Spleen (tissue), 11 donors: ENCODE data around the gene SASH1. TPM values are rescaled to one million over a fixed set of nuclear protein-coding genes. Genes with fewer than 3 reads are reported as not detected.
A peak's percentile ranks its signal among the peaks of the same experiment; 100 is the strongest.

Experiments
- DNase-seq: peaks from one replicate; pipeline ENCODE4 v3.0.0-alpha.2; 2020
- H3K27ac ChIP-seq, 8 donors: fragments of 200-600 bp; sonication (generic) in 7 of 8; 1 replicate in 4 of 8; 2 replicates in 4 of 8; pipeline versions ENCODE4 v1.5.0 to v1.8.0; 2016 to 2021; ENCODE audit warnings: inconsistent platforms in 4 of 8, mild to moderate bottlenecking in 4 of 8, moderate library complexity in 1 of 8
- H3K27me3 ChIP-seq, 7 donors: fragments of 200-600 bp; sonication (generic) in 6 of 7; replicated peaks in 1 of 7; 1 replicate in 4 of 7; 2 replicates in 3 of 7; pipeline versions ENCODE4 v1.5.0 to v1.8.0; 2016 to 2021; ENCODE audit warnings: inconsistent platforms in 3 of 7, mild to moderate bottlenecking in 1 of 7
- H3K36me3 ChIP-seq, 6 donors: fragments of 200-600 bp; sonication (generic) in 5 of 6; 1 replicate in 4 of 6; 2 replicates in 2 of 6; pipeline versions ENCODE4 v1.5.0 to v1.8.0; 2016 to 2021; ENCODE audit warnings: inconsistent platforms in 2 of 6
- H3K4me1 ChIP-seq, 6 donors: fragments of 200-600 bp; sonication (generic) in 5 of 6; 1 replicate in 3 of 6; 2 replicates in 3 of 6; pipeline versions ENCODE4 v1.5.0 to v1.8.0; 2016 to 2021; ENCODE audit warnings: inconsistent platforms in 3 of 6
- H3K4me3 ChIP-seq, 8 donors: fragments of 200-600 bp; sonication (generic) in 7 of 8; 1 replicate in 4 of 8; 2 replicates in 4 of 8; pipeline versions ENCODE4 v1.5.0 to v1.8.0; 2016 to 2021; ENCODE audit warnings: inconsistent platforms in 4 of 8, mild to moderate bottlenecking in 4 of 8, moderate library complexity in 2 of 8
- H3K9me3 ChIP-seq, 8 donors: fragments of 200-600 bp; sonication (generic) in 7 of 8; 1 replicate in 4 of 8; 2 replicates in 4 of 8; pipeline versions ENCODE4 v1.5.0 to v1.8.0; 2016 to 2021; ENCODE audit warnings: inconsistent platforms in 4 of 8
- POLR2A ChIP-seq, 3 donors: fragments of 450-650 bp; IDR thresholded peaks; one replicate each; pipeline ENCODE4 v1.5.1; 2017; ENCODE audit warnings: antibody characterized with exemption in 3 of 3, mild to moderate bottlenecking in 1 of 3
- POLR2AphosphoS5 ChIP-seq, 3 donors: sonication (generic); formaldehyde crosslinking; IDR thresholded peaks; one replicate each; pipeline ENCODE4 v1.5.1; 2017; ENCODE audit warnings: antibody characterized with exemption in 3 of 3
- WGBS, 5 donors: extraction: QIAGEN DNeasy Blood & Tissue Kit in 3 of 5; methylation state at CpG; one replicate each; pipeline versions ENCODE4 v1.1.5 to v1.1.7; 2013 to 2018; 5-methylcytosine and 5-hydroxymethylcytosine counted together
- intact Hi-C: fragments of 100-400 bp; cut with DNase I; formaldehyde crosslinking; loops from one replicate; pipeline ENCODE4 v1.15.0; 2023; ENCODE audit warnings: low total_unique reads
- polyA plus RNA-seq, 3 donors: library from polyadenylated mRNA; stranded (reverse); fragments of 200-250 nt; gene quantifications; one replicate each; pipeline ENCODE4 v1.2.1, GENCODE V29; 2013
- total RNA-seq, 7 donors: library from RNA; depleted of rRNA in 3 of 7; stranded (reverse); fragments of >200 nt in 3 of 7; fragmentation: NEBNext Ultra II Directional in 4 of 7; extraction: Animal tissue kit (Norgen Biotek cat#: 25700) in 4 of 7; gene quantifications; one replicate each; pipeline versions ENCODE4 v1.1.0 to v1.2.1, GENCODE V29; 2016 to 2021
- TF ChIP-seq, protein P1 (sequence below), 11 experiments: fragments of 200-600 bp in 7 of 11; fragments of 450-650 bp in 4 of 11; sonication (generic) in 4 of 11; IDR thresholded peaks in 8 of 11; conservative IDR thresholded peaks in 3 of 11; 1 replicate in 7 of 11; 2 replicates in 4 of 11; pipeline versions ENCODE4 v1.4.0 to v1.8.0; 2016 to 2021; ENCODE audit warnings: antibody characterized with exemption in 11 of 11, inconsistent platforms in 4 of 11, mild to moderate bottlenecking in 1 of 11
- donor health status: healthy with polysubstance abuse.
- donor health status: DM: no; HTN: no; CAD: no; lungs with moderate emphysema.
- donor health status: DM: no; HTN: no; CAD: no.
- donor health status: Bipolar disorder and iron deficiency.
- donor health status: healthy.
- donor health status: DM: no; HTN: no; CAD: no.
- donor health status: DM: yes; HTN: yes; CAD: no.

SASH1 gene
- total and polyA plus RNA-seq, 10 donors, result 3.9 to 103 (median 57.9) TPM

DNA sequence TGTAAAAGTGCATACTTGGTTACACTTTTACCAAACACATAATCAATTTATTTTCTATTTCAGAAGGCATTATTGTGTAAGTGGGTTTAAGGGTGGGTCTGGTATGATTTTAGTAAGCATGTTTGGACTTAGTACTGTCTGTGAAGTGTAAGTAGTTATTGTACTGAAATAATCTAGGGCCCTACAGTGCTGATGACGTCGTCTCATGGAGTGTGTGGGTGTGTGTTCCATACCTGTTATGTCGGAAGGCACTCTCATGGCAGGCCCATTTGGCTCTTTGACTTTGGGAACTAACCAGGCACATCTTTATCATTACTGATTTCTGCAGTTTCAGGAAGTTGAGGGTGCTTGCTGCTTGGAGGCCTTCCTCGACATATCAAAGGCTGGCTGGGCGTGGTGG lies 155.1 kb downstream of the SASH1 start:
- 88 to 95% (median 92%) methylated on average over 5 of the region's 5 CpGs for WGBS, 5 donors
- Histone ChIP-seq H3K27ac (no peak overlapping the region), H3K4me3 (no peak overlapping the region), H3K36me3 (no peaks in the 10 kb centered on the region), H3K4me1 (no peaks in the 10 kb centered on the region), H3K27me3 (no peaks in the 10 kb centered on the region), H3K9me3 (no peaks in the 10 kb centered on the region)
- intact Hi-C loops, result no loop called here
- DNase-seq, result no peak
- TF ChIP-seq POLR2AphosphoS5 (IDR thresholded peaks at IDR 0.05) (no peak), POLR2A (IDR thresholded peaks at IDR 0.05) (no peak)
- TF ChIP-seq, protein P1, sequence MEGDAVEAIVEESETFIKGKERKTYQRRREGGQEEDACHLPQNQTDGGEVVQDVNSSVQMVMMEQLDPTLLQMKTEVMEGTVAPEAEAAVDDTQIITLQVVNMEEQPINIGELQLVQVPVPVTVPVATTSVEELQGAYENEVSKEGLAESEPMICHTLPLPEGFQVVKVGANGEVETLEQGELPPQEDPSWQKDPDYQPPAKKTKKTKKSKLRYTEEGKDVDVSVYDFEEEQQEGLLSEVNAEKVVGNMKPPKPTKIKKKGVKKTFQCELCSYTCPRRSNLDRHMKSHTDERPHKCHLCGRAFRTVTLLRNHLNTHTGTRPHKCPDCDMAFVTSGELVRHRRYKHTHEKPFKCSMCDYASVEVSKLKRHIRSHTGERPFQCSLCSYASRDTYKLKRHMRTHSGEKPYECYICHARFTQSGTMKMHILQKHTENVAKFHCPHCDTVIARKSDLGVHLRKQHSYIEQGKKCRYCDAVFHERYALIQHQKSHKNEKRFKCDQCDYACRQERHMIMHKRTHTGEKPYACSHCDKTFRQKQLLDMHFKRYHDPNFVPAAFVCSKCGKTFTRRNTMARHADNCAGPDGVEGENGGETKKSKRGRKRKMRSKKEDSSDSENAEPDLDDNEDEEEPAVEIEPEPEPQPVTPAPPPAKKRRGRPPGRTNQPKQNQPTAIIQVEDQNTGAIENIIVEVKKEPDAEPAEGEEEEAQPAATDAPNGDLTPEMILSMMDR (IDR thresholded peaks at IDR 0.05 in 8 of 11, conservative IDR thresholded peaks at IDR 0.05 in 3 of 11), result no peak

DNA sequence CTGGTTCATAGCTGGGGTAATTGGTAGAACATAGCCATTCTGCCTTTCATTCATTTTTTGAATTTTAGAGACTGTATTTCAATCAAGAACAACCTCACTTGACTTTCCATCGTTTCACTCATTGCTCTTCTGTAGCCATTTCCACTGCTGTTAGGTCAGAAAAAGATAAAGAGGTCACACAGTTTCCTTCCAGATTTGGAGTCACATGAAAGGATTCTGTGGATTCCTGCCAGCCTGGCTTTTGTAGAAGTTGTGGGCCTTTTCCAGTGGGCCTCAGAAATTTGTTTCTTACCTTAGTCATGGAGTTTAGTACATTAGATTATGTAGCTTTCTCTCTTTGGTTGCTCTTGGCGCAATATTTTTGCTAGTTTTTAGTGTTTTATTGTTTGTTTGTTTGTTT lies 157.8 kb downstream of the SASH1 start:
- H3K4me3 ChIP-seq, result no peak overlapping the region
- no peaks in the 10 kb centered on the region for H3K9me3 ChIP-seq
- H3K27ac ChIP-seq, result no peak overlapping the region
- 67 to 76% (median 69%) methylated on average over 2 of the region's 2 CpGs for WGBS, 5 donors
- no peaks in the 10 kb centered on the region for H3K36me3 ChIP-seq
- DNase-seq, result no peak
- no peaks in the 10 kb centered on the region for H3K4me1 ChIP-seq
- TF ChIP-seq POLR2A (IDR thresholded peaks at IDR 0.05) (no peak), POLR2AphosphoS5 (IDR thresholded peaks at IDR 0.05) (no peak)
- TF ChIP-seq, protein P1 (IDR thresholded peaks at IDR 0.05 in 8 of 11, conservative IDR thresholded peaks at IDR 0.05 in 3 of 11), result no peak
- no peaks in the 10 kb centered on the region for H3K27me3 ChIP-seq
- intact Hi-C loops, result no loop called here

DNA sequence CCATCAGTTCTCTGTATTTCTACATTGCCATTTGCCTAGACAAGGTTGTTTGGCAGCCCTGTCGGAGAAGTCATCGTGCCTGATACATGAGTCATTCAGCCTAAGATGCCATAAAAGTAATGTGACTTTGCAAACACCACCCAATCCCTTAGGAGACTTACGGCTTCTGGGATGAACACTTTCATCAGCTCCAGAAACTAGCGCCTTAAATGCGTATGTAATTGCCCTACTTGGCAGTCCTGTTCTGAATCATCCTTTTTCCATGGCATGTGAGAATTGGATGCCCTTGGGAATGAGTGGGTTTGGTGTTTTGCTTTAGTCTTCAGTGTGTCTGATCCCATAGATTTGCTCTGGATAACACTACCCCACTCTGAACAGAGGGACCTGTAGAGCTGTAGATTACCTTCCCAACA lies 158.5 kb downstream of the SASH1 start:
- Histone ChIP-seq H3K27ac (no peak overlapping the region), H3K27me3 (no peaks in the 10 kb centered on the region), H3K36me3 (no peaks in the 10 kb centered on the region), H3K4me1 (no peaks in the 10 kb centered on the region), H3K4me3 (no peak overlapping the region), H3K9me3 (no peaks in the 10 kb centered on the region)
- intact Hi-C loops, result no loop called here
- TF ChIP-seq POLR2AphosphoS5 (IDR thresholded peaks at IDR 0.05), result no peak
- TF ChIP-seq, protein P1 (IDR thresholded peaks at IDR 0.05 in 8 of 11, conservative IDR thresholded peaks at IDR 0.05 in 3 of 11), result no peak
- TF ChIP-seq POLR2A (IDR thresholded peaks at IDR 0.05), result no peak
- WGBS, 5 donors, result 94 to 97% (median 94%) methylated on average over 5 of the region's 5 CpGs
- DNase-seq, result no peak

DNA sequence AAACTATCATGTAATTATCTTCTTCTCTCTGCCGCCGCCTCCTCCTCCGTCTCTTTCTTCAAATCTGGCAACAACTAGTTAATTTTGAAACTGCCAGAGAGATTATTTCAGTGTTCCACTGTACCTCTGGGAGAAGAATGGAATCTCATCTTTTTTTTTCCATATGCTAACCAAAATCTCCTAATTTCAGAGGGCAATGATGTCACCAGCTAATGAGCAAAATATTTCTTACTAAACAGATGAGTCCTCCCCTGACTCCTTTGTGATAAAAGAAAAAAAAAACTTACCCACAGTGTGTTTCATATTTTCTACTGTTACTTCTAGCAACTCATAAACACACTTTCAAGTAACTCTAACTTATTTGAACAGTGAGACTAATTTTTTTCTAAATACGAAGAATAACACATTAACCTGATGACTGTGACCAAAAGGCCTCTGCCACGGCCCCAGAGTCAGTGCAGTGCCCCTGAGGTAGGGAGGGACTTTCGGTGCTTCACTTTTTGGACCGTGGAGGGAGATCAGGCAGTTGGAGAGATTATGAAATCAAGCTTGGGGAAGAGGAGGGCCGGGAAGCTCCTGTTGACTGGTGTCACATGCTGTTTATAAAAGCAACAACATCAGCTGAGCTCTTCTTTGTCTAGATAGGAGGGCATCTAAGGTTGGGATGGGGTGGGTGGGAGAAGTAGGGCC lies 159.6 kb downstream of the SASH1 start:
- intact Hi-C loops, result no loop called here
- Histone ChIP-seq H3K36me3 (no peaks in the 10 kb centered on the region), H3K9me3 (no peaks in the 10 kb centered on the region), H3K27me3 (no peaks in the 10 kb centered on the region), H3K4me3 (no peak overlapping the region), H3K27ac (no peak overlapping the region), H3K4me1 (no peaks in the 10 kb centered on the region)
- no peak for DNase-seq
- TF ChIP-seq, protein P1 (IDR thresholded peaks at IDR 0.05 in 8 of 11, conservative IDR thresholded peaks at IDR 0.05 in 3 of 11), result no peak
- peak in 1 of 3 donors; percentile 11 for TF ChIP-seq POLR2AphosphoS5 (IDR thresholded peaks at IDR 0.05)
- WGBS, 5 donors, result 68 to 83% (median 73%) methylated on average over 8 of the region's 8 CpGs
